ENCODE data around the gene ABHD5. TPM values are rescaled to one million over a fixed set of nuclear protein-coding genes. Genes with fewer than 3 reads are reported as not detected.
"Not testable (repeated sequence)": the region's sequence is repeated elsewhere in the genome, so short reads cannot be mapped to it uniquely, and the experiment has no call there.

The ABHD5 gene
- total RNA-seq, 8 experiments from 2014 or later = 13.6 to 29.3 (median 18.5) TPM

DNA sequence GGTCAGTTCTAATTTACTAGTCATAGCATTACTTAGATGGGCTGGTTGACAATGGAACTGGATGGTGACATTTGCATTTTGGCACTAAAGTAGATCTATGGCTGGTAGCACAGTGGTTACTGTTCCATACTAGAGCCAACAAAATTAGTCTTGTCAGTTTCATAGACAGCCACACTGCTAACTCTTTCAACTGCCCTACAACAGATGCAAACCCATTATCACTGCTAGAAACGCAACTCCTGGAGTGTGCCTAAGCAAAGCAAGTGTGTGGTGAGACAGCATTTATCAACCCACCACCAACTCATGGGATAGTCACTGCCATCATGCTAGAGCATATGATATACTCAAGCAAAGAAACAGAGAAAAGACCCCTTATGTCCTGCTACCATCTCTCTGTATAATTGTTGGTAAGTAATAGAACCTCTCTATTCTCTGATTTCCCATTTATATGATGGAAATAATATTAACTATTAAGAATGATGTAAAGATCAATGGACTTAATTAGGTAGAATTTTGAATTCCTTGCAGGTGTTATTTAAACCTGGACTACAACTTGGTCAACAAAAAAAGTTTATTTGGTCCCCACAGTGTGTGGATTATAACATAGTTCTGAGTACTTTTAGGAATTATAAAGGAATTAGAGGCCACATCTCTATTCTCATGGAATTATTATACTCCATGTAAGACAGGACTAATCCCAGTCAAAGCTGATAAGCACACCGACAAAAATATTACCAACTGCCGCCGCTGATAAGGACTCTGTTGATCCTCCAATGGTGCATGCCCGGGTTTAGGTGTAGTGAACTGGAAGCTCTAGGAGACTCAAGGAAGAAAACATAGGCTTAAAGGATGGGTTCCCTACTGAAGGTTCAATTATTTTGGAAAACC, 19.9 kb upstream of the ABHD5 start:
- H3K4me1 ChIP-seq (replicated peaks in 1 of 2) = peaks cover 3 to 6% of the 10 kb centered on the region in 2 donors
- in situ Hi-C loops (cut with MboI; ENCODE audit: low pct_unique_long_range_greater_than_20kb in 2 of 9, low sequenced_read_pairs in 9 of 9, unreplicated experiment in 9 of 9) = no loop called here
- no peak overlapping the region for H3K4me3 ChIP-seq
- 86 to 100% (median 93%) methylated on average over 1 to 5 of the region's 5 CpGs; no CpG with 5 or more reads in 1 of the 10 experiments for WGBS, 10 experiments
- no peak overlapping the region for H3K27ac ChIP-seq
- no peak for ATAC-seq (replicated peaks in 6 of 8)

- Histone ChIP-seq H3K27ac (no peak overlapping the region), H3K4me3 (no peak overlapping the region), H3K4me1 (replicated peaks in 1 of 2) (peaks cover 3 to 6% of the 10 kb centered on the region in 2 donors)
- peak in 5 of 8 experiments; percentile 11 to 70 (median 60) for ATAC-seq (replicated peaks in 6 of 8)
- 0 to 100% (median 80%) methylated on average over 1 to 2 of the region's 3 CpGs; no CpG with 5 or more reads in 3 of the 10 experiments for WGBS, 10 experiments
- in situ Hi-C loops (cut with MboI; ENCODE audit: low pct_unique_long_range_greater_than_20kb in 2 of 9, low sequenced_read_pairs in 9 of 9, unreplicated experiment in 9 of 9) = no loop called here
These were observed 16.2 kb upstream of the ABHD5 start for GRCh38 chr3:43674345-43675085.

DNA sequence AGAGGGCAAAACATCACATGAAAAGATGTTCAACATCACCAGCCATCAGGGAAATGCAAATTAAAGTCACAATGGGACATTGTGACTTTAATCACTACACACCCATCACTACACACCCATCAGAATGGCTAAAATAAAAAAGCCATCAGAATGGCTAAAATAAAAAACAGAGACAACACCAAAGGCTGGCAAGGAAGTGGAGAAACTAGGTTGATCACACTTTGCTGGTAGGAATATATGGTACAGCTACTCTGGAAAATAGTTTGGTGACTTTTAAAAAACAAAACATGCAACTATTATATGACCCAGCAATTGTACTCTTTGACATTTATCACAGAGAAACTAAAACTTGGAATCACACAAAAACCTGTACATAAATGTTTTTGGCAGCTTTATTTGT, 15.1 kb upstream of the ABHD5 start:
- ATAC-seq (replicated peaks in 6 of 8) = no peak
- in situ Hi-C loops (cut with MboI; ENCODE audit: low pct_unique_long_range_greater_than_20kb in 2 of 9, low sequenced_read_pairs in 9 of 9, unreplicated experiment in 9 of 9) = no loop called here
- Histone ChIP-seq H3K27ac (no peak overlapping the region), H3K4me3 (no peak overlapping the region), H3K4me1 (replicated peaks in 1 of 2) (peaks cover 3 to 6% of the 10 kb centered on the region in 2 donors)

DNA sequence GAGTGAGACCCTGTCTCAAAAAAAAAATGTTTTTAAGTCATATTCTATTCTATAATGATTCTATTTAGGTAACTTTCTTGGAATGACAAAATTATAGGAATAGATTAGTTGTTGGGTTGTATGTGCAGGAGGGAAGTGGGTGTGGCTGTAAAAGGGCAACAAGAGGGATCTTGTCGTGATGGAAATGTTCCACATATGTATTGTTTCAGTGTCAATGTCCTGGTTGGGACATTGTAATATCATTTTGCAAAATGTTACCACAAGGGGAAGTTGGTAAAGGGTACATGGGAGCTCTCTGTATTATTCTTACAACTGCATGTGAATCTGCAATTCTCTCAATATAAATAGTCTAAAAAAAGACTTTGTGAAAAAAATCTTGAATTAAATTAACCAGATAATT, 14.3 kb upstream of the ABHD5 start:
- no peak for ATAC-seq (replicated peaks in 6 of 8)
- in situ Hi-C loops (cut with MboI; ENCODE audit: low pct_unique_long_range_greater_than_20kb in 2 of 9, low sequenced_read_pairs in 9 of 9, unreplicated experiment in 9 of 9) = no loop called here
- WGBS, 10 experiments = 17 to 100% (median 84%) methylated on average over 1 of the region's 1 CpG; no CpG with 5 or more reads in 2 of the 10 experiments
- no peak overlapping the region for H3K27ac ChIP-seq
- H3K4me1 ChIP-seq (replicated peaks in 1 of 2) = peaks cover 3 to 6% of the 10 kb centered on the region in 2 donors
- no peak overlapping the region for H3K4me3 ChIP-seq

DNA sequence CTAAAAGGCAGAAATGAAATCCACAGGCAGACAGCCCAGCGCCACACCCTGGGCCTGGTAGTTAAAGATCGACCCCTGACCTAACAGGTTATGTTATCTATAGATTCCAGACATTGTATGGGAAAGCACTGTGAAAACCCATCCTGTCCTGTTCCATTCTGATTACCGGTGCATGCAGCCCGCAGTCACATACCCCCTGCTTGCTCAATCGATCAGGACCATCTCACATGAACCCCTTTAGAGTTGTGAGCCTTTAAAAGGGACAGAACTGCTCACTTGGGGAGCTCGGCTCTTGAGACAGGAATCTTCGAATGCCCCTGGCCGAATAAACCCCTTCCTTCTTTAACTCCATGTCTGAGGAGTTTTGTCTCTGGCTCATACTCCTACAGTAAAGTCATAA, 12.4 kb upstream of the ABHD5 start:
- H3K4me1 ChIP-seq (replicated peaks in 1 of 2); ATAC-seq (replicated peaks in 6 of 8); H3K4me3 ChIP-seq; in situ Hi-C loops (cut with MboI; ENCODE audit: low pct_unique_long_range_greater_than_20kb in 2 of 9, low sequenced_read_pairs in 9 of 9, unreplicated experiment in 9 of 9); H3K27ac ChIP-seq: not testable (repeated sequence)
- WGBS, 10 experiments = 67 to 100% (median 87%) methylated on average over 1 to 6 of the region's 8 CpGs; no CpG with 5 or more reads in 1 of the 10 experiments

DNA sequence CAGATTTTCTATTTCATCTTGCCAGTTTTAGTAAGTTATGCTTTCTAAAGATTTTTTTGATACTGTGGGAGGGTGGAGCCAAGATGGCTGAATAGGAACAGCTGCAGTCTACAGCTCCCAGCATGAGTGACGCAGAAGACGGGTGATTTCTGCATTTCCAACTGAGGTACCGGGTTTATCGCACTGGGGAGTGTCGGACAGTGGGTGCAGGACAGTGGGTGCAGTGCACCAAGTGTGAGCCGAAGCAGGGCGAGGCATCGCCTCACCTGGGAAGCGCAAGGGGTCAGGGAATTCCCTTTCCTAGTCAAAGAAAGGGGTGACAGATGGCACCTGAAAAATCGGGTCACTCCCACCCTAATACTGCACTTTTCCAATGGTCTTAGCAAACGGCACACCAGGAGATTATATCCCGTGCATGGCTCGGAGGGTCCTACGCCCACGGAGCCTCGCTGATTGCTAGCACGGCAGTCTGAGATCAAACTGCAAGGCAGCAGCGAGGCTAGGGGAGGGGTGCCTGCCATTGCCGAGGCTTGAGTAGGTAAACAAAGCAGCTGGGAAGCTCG, 11.8 kb upstream of the ABHD5 start:
- ATAC-seq (replicated peaks in 6 of 8); H3K27ac ChIP-seq; H3K4me3 ChIP-seq; in situ Hi-C loops (cut with MboI; ENCODE audit: low pct_unique_long_range_greater_than_20kb in 2 of 9, low sequenced_read_pairs in 9 of 9, unreplicated experiment in 9 of 9); H3K4me1 ChIP-seq (replicated peaks in 1 of 2): not testable (repeated sequence)
- WGBS, 10 experiments = 93 to 100% (median 96%) methylated on average over 1 to 14 of the region's 20 CpGs; no CpG with 5 or more reads in 6 of the 10 experiments

DNA sequence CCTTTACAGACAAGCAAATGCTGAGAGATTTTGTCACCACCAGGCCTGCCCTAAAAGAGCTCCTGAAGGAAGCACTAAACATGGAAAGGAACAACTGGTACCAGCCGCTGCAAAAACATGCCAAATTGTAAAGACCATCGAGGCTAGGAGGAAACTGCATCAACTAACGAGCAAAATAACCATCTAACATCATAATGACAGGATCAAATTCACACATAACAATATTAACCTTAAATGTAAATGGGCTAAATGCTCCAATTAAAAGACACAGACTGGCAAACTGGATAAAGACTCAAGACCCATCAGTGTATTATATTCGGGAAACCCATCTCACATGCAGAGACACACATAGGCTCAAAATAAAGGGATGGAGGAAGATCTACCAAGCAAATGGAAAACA, 9.9 kb upstream of the ABHD5 start:
- H3K4me1 ChIP-seq (replicated peaks in 1 of 2); H3K27ac ChIP-seq; in situ Hi-C loops (cut with MboI; ENCODE audit: low pct_unique_long_range_greater_than_20kb in 2 of 9, low sequenced_read_pairs in 9 of 9, unreplicated experiment in 9 of 9); H3K4me3 ChIP-seq; ATAC-seq (replicated peaks in 6 of 8): not testable (repeated sequence)
- no CpG with 5 or more reads among the region's 4 CpGs for WGBS, 10 experiments

- no peak overlapping the region for H3K27ac ChIP-seq
- H3K4me3 ChIP-seq = no peak overlapping the region
- peaks cover 6 to 8% of the 10 kb centered on the region in 2 donors for H3K4me1 ChIP-seq (replicated peaks in 1 of 2)
- in situ Hi-C loops (cut with MboI; ENCODE audit: low pct_unique_long_range_greater_than_20kb in 2 of 9, low sequenced_read_pairs in 9 of 9, unreplicated experiment in 9 of 9) = no loop called here
- 56 to 100% (median 100%) methylated on average over 1 to 2 of the region's 3 CpGs; no CpG with 5 or more reads in 3 of the 10 experiments for WGBS, 10 experiments
- ATAC-seq (replicated peaks in 6 of 8) = no peak
These were observed 5.8 kb upstream of the ABHD5 start for GRCh38 chr3:43684944-43685343.

DNA sequence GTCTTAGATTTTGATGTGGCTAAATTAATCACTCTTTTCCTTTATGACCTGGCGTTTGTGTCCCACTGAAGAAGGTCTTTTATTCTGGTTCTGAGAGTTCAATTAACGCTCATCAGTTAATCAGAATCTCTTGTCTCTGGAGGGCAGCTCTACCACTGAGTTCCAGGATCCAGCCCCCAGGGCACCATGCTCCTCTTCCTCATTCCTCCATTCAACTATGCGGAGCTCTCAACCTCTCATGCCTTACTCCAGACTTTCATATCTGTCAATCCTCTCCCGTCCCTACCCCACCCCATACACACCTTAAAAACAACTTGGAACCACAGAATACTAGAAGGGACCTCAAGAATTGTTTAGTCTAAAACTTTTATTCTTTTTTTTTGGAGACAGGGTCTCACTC, 4.8 kb upstream of the ABHD5 start:
- ATAC-seq (replicated peaks in 6 of 8) = no peak
- 33 to 100% (median 83%) methylated on average over 1 to 4 of the region's 4 CpGs; no CpG with 5 or more reads in 1 of the 10 experiments for WGBS, 10 experiments
- Histone ChIP-seq H3K4me1 (replicated peaks in 1 of 2) (peaks cover 7 to 8% of the 10 kb centered on the region in 2 donors), H3K27ac (no peak overlapping the region), H3K4me3 (no peak overlapping the region)
- in situ Hi-C loops (cut with MboI; ENCODE audit: low pct_unique_long_range_greater_than_20kb in 2 of 9, low sequenced_read_pairs in 9 of 9, unreplicated experiment in 9 of 9) = no loop called here

GRCh38 chr3:43686333-43686699, 4.4 kb upstream of the ABHD5 start:
- no peak for ATAC-seq (replicated peaks in 6 of 8)
- Histone ChIP-seq H3K27ac (no peak overlapping the region), H3K4me3 (no peak overlapping the region), H3K4me1 (replicated peaks in 1 of 2) (peaks cover 7 to 8% of the 10 kb centered on the region in 2 donors)
- in situ Hi-C loops (cut with MboI; ENCODE audit: low pct_unique_long_range_greater_than_20kb in 2 of 9, low sequenced_read_pairs in 9 of 9, unreplicated experiment in 9 of 9) = no loop called here
- 25 to 100% (median 88%) methylated on average over 1 to 3 of the region's 4 CpGs; no CpG with 5 or more reads in 4 of the 10 experiments for WGBS, 10 experiments

DNA sequence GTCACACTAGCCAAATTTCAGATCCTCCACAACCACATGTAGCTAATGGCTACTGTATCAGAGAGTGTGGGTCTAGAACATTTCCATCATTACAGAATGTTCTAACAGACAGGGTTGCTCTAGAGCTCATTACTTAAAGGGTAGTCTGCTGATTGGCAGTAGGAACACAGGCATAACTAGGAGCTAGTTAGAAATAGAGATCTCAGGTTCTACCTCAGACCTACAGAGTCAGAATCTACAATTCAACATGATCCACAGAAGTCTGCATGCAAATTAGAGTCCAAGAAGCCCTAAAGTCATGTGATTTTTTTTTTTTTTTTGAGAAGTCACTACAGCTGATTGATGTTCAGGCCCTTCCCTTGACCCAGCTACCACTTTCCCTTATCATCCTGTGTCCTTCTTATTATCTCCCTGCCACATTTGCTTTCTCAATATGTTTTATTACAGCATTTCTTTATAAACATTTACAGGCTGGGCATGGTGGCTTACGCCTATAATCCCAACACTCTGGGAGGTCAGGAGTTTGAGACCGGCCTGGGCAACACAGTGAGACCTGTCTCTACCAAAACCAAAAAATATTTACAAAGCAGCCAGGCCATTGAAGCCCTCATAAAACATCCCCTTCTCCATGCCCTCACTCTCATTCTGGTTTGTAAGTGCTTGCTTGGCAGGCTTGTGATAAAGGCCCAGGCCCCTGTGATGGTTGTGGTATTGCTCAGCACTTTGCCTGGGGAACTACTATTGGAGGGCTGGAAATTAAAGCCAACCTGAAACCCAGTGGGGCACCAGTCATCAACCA, 3.8 kb upstream of the ABHD5 start:
- Histone ChIP-seq H3K4me3 (no peak overlapping the region), H3K4me1 (replicated peaks in 1 of 2) (peaks cover 8 to 9% of the 10 kb centered on the region in 2 donors), H3K27ac (no peak overlapping the region)
- WGBS, 10 experiments = 94 to 100% (median 100%) methylated on average over 1 to 2 of the region's 2 CpGs; no CpG with 5 or more reads in 6 of the 10 experiments
- ATAC-seq (replicated peaks in 6 of 8) = no peak
- in situ Hi-C loops (cut with MboI; ENCODE audit: low pct_unique_long_range_greater_than_20kb in 2 of 9, low sequenced_read_pairs in 9 of 9, unreplicated experiment in 9 of 9) = no loop called here

- no peak for ATAC-seq (replicated peaks in 6 of 8)
- WGBS, 10 experiments = 92 to 100% (median 100%) methylated on average over 1 of the region's 1 CpG; no CpG with 5 or more reads in 4 of the 10 experiments
- H3K4me3 ChIP-seq = no peak overlapping the region
- no peak overlapping the region for H3K27ac ChIP-seq
- peaks cover 8 to 11% of the 10 kb centered on the region in 2 donors for H3K4me1 ChIP-seq (replicated peaks in 1 of 2)
- in situ Hi-C loops (cut with MboI; ENCODE audit: low pct_unique_long_range_greater_than_20kb in 2 of 9, low sequenced_read_pairs in 9 of 9, unreplicated experiment in 9 of 9) = no loop called here
These were observed 3.3 kb upstream of the ABHD5 start for GRCh38 chr3:43687499-43687811.

Measured in motor neuron (in vitro differentiated cells).